HG02840 (cell line): Measurements from ENCODE around the gene KRTAP10-8.
"Not testable (repeated sequence)": the region's sequence is repeated elsewhere in the genome, so short reads cannot be mapped to it uniquely, and the experiment has no call there.

Experiments used
- ATAC-seq: cut with Tn5 transposase; IDR thresholded peaks from one replicate; pipeline ENCODE4 v1.9.1; 2021; ENCODE audit warnings: mild to moderate bottlenecking, moderate library complexity, moderate number of reproducible peaks; ENCODE audit not compliant: unreplicated experiment, low FRiP score

KRTAP10-8 gene

DNA sequence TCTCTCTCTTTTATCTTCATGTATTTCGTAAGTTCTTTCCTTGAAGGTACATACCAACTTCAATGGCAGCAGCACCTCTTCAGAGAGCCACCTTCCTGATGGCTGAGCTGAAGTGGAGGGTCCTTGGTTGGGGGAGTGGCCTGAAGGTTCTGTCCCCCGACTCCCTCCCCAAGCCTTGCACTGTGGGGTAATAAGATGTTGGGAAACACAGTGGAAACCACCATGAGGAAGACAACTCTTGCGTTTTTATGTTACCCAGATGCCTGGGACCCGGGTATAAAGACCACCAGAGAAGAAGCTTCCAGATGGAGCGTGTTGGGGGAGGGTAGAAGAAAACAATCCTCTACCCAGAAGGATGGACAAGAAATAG, 46.6 kb downstream of the KRTAP10-8 start:
- no peak for ATAC-seq

DNA sequence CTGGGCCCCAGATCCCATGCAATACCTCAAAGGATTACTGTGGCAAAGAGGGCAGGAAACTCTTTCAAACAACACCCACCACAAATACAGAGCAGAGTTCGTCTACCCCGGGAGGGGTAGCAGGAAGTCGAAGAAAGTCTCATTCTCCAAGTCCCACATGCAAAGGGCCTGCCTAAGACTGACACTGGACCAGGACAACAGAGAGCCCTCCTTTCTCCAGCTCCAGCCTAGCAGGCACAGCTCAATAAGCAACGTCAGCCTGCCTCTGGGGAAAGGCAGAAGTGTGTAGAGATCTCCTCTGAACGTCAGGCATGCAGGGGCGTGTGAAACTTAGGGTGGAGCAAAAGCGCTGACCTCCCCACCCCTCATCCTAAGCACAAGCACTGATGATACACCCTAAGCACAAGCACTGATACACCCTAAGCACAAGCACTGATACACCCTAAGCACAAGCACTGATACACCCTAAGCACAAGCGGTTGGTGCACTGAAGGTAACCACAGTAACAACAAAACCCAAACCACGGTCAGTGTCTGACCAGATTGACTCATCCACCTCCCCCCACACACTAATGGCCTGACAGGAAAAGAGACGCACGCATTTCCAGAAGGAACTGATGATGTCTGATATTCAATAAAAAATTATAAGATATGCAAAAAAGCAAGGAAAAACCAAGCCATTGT, 47.2 kb downstream of the KRTAP10-8 start:
- ATAC-seq: no peak

- not testable (repeated sequence) for ATAC-seq
Observed at GRCh38 chr21:44661567-44661966, 49.7 kb downstream of the KRTAP10-8 start.
